Smooth muscle cell (in vitro differentiated cells): Measurements from ENCODE around the gene TPD52L2. TPM values are rescaled to one million over a fixed set of nuclear protein-coding genes. Genes with fewer than 3 reads are reported as not detected.
"Not testable (repeated sequence)": the region's sequence is repeated elsewhere in the genome, so short reads cannot be mapped to it uniquely, and the experiment has no call there.

Experiments used
- DNase-seq: peaks from one replicate; lab custom pipeline; 2025; ENCODE audit not compliant: unreplicated experiment; lab: John Stamatoyannopoulos, UW
- H2AFZ ChIP-seq: fragments of 200-600 bp; sonication (generic); 2 replicates; pipeline ENCODE4 v1.6.0; 2016; ENCODE audit warnings: antibody characterized with exemption, low read depth, mild to moderate bottlenecking
- H3F3A ChIP-seq: fragments of 200-600 bp; sonication (generic); 2 replicates; pipeline ENCODE4 v1.6.0; 2017; ENCODE audit warnings: antibody characterized with exemption, low read depth
- H3K27ac ChIP-seq: fragments of 200-600 bp; sonication (generic); 2 replicates; pipeline ENCODE4 v1.5.1; 2016; ENCODE audit warnings: low read depth, mild to moderate bottlenecking
- H3K27me3 ChIP-seq: fragments of 200-600 bp; sonication (generic); 2 replicates; pipeline ENCODE4 v1.6.1; 2016; ENCODE audit warnings: low read depth, mild to moderate bottlenecking
- H3K36me3 ChIP-seq: fragments of 200-600 bp; sonication (generic); 2 replicates; pipeline ENCODE4 v1.5.1; 2016; ENCODE audit warnings: low read depth
- H3K4me1 ChIP-seq: fragments of 200-600 bp; sonication (generic); 2 replicates; pipeline ENCODE4 v1.5.1; 2016; ENCODE audit warnings: low read depth
- H3K4me2 ChIP-seq: fragments of 200-600 bp; sonication (generic); 2 replicates; pipeline ENCODE4 v1.6.0; 2016; ENCODE audit warnings: mild to moderate bottlenecking
- H3K4me3 ChIP-seq: fragments of 200-600 bp; sonication (generic); 2 replicates; pipeline ENCODE4 v1.5.1; 2016; ENCODE audit warnings: mild to moderate bottlenecking
- H3K79me2 ChIP-seq: fragments of 200-600 bp; sonication (generic); 2 replicates; pipeline ENCODE4 v1.6.0; 2016; ENCODE audit warnings: low read depth, mild to moderate bottlenecking
- H3K9ac ChIP-seq: fragments of 200-600 bp; sonication (generic); 2 replicates; pipeline ENCODE4 v1.6.0; 2016; ENCODE audit warnings: low read depth
- H3K9me3 ChIP-seq: fragments of 200-600 bp; sonication (generic); replicated peaks from 2 replicates; pipeline ENCODE4 v1.5.1; 2016; ENCODE audit warnings: low read depth
- H4K20me1 ChIP-seq: fragments of 200-600 bp; sonication (generic); 2 replicates; pipeline ENCODE4 v1.6.0; 2016; ENCODE audit warnings: low read depth
- CTCF ChIP-seq: fragments of 200-600 bp; sonication (generic); IDR thresholded peaks from 2 replicates; pipeline ENCODE4 v1.5.1; 2017; ENCODE audit warnings: borderline replicate concordance, mild to moderate bottlenecking, antibody characterized with exemption; ENCODE audit not compliant: insufficient read depth, poor library complexity, severe bottlenecking
- WGBS: methylation state at CpG from one replicate; pipeline ENCODE4 v1.1.7; 2016; ENCODE audit warnings: low lambda C conversion rate; 5-methylcytosine and 5-hydroxymethylcytosine counted together
- polyA plus RNA-seq: library from polyadenylated mRNA; unstranded; fragments of >200 nt; fragmentation: Nextera tagmentation; extraction: Ambion mirVana; gene quantifications from 2 replicates; pipeline ENCODE4 v1.2.1, GENCODE V29; 2016
- total RNA-seq: library from RNA; depleted of rRNA; stranded (reverse); fragments of >200 nt; gene quantifications from 2 replicates; pipeline ENCODE4 v1.2.3, GENCODE V29; 2014

TPD52L2 gene
- total and polyA plus RNA-seq, 2 experiments from 2014 or later: 74.4 to 93.8 TPM

DNA sequence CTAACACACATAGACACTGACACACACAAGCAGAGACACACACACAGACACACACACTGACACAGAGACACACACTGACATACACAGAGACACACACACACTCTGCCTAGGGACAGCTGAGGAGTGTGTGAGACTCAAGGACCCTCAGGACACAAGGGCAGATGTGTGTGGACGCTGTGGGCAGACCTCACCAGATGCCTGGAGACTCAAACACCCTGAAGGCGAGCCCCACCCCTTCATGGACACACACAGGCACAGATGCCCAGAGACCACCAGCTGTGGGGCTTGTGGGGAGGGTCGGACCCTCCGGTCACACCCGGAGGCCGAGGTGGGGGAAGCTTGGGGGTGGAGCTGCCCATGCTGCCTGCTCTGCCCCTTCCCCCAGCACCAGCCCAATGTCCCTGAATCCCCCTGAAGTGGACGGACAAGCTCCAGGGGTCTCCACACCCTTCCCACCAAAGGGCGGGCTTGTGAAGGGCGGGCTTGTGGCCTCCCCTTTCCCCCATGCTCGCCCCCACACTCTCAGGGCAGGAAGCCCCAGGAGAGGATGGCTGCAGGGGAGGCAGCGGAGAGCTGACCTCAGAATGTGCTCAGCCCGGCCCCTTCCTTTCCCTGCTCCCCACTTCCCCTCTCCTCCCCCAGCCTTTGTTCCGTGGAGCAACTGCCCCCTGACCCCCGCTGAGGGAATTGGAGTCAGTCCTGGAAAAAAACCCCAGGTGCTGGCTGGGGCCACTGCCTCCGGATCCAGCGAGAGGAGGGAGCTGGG is 17.6 kb upstream of the TPD52L2 start:
- no peaks in the 10 kb centered on the region for H3F3A ChIP-seq
- H3K9ac ChIP-seq: no peak overlapping the region
- no peaks in the 10 kb centered on the region for H3K36me3 ChIP-seq
- no peak overlapping the region for H3K4me2 ChIP-seq
- no peak for TF ChIP-seq CTCF
- H3K9me3 ChIP-seq: no peaks in the 10 kb centered on the region
- H2AFZ ChIP-seq: no peak overlapping the region
- no peak for DNase-seq
- H3K4me1 ChIP-seq: peaks cover 23% of the 10 kb centered on the region
- H3K79me2 ChIP-seq: no peaks in the 10 kb centered on the region
- H3K27ac ChIP-seq: no peak overlapping the region
- H3K27me3 ChIP-seq: no peaks in the 10 kb centered on the region
- 37% methylated on average over 8 of the region's 16 CpGs for WGBS
- no peaks in the 10 kb centered on the region for H4K20me1 ChIP-seq
- no peak overlapping the region for H3K4me3 ChIP-seq

DNA sequence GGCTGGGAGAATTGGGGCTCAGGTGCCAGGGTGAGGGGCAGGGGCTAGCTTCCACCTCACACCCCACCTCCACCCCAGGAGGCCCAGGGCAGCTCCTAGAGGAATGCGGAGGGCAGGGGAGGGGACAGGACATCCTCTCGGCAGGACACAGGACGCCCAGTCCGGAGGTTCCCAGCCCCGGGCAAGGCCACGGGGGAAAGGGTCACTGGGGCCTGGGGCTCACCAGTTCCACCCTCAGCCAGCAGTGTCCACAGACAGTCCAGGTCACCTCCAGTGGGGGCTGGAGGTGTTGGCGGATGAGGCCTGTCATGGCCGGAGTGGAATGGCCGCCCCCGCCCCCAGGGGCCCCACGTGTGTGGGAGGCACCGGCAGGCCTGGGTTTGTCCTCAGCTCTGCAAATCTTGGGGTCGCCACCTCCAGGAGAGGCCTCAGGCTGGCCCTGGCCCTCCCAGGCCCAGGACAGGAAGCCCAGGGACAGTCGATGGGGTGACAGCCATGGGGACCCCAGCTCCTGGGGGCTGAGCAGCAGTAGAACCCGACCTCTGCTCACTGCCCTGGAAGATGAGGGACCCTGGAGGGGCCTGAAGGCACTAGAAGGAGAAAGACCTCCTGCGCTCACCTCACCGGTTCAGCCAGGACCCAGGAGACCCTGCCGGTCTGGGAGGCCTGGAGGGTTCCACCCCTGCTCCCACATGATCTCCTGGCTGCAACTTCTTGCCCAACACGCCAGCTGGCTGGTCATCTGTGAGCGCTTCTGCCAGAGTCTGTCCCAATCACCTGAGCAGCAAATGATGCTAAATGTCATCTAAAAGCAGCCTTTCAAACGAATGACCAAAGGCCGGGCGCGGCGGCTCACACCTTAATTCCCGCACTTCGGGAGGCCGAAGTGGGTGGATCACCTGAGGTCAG is 16.8 kb upstream of the TPD52L2 start:
- no peak for DNase-seq
- Histone ChIP-seq H2AFZ (no peak overlapping the region), H3K4me1 (peaks cover 23% of the 10 kb centered on the region), H3K9me3 (no peaks in the 10 kb centered on the region), H3K79me2 (no peaks in the 10 kb centered on the region), H3F3A (no peaks in the 10 kb centered on the region), H3K9ac (no peak overlapping the region), H4K20me1 (no peaks in the 10 kb centered on the region), H3K27me3 (no peaks in the 10 kb centered on the region), H3K4me3 (no peak overlapping the region), H3K36me3 (no peaks in the 10 kb centered on the region), H3K27ac (no peak overlapping the region), H3K4me2 (no peak overlapping the region)
- 75% methylated on average over 26 of the region's 28 CpGs for WGBS
- no peak for TF ChIP-seq CTCF

GRCh38 chr20:63850689-63851547 is 14.2 kb upstream of the TPD52L2 start:
- H3K4me3 ChIP-seq: no peak overlapping the region
- DNase-seq: no peak
- no peaks in the 10 kb centered on the region for H3F3A ChIP-seq
- H3K36me3 ChIP-seq: no peaks in the 10 kb centered on the region
- TF ChIP-seq CTCF: no peak
- H3K27ac ChIP-seq: no peak overlapping the region
- no peaks in the 10 kb centered on the region for H3K27me3 ChIP-seq
- no peak overlapping the region for H2AFZ ChIP-seq
- WGBS: 92% methylated on average over 25 of the region's 27 CpGs
- no peaks in the 10 kb centered on the region for H3K9me3 ChIP-seq
- H3K4me2 ChIP-seq: no peak overlapping the region
- H3K9ac ChIP-seq: no peak overlapping the region
- peaks cover 42% of the 10 kb centered on the region for H3K4me1 ChIP-seq
- no peaks in the 10 kb centered on the region for H4K20me1 ChIP-seq
- no peaks in the 10 kb centered on the region for H3K79me2 ChIP-seq

DNA sequence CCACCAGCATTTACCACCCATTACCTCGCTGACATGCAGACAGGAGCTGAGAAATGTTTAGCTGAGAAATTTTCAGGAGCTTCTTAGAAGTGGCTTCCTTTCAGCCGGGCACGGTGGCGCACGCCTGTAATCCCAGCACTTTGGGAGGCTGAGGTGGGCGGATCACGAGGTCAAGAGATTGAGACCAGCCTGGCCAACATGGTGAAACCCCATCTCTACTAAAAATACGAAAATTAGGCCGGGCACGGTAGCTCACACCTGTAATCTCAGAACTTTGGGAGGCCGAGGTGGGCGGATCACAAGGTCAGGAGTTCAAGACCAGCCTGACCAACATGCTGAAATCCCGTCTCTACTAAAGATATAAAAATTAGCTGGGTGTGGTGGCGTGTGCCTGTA is 13.5 kb upstream of the TPD52L2 start:
- H4K20me1 ChIP-seq, H3K9me3 ChIP-seq, H3F3A ChIP-seq, H3K9ac ChIP-seq, DNase-seq, H3K4me2 ChIP-seq, H3K79me2 ChIP-seq, H3K36me3 ChIP-seq, H3K27ac ChIP-seq, H2AFZ ChIP-seq, H3K4me3 ChIP-seq, H3K27me3 ChIP-seq: not testable (repeated sequence)
- 96% methylated on average over 14 of the region's 14 CpGs for WGBS
- H3K4me1 ChIP-seq: peaks cover 35% of the 10 kb centered on the region

- not testable (repeated sequence) for H3K9ac ChIP-seq, DNase-seq, H3K79me2 ChIP-seq, H3K4me3 ChIP-seq, H3K36me3 ChIP-seq, H2AFZ ChIP-seq, H3F3A ChIP-seq, H4K20me1 ChIP-seq, H3K9me3 ChIP-seq, H3K27me3 ChIP-seq
- WGBS: 63% methylated on average over 2 of the region's 4 CpGs
- H3K4me2 ChIP-seq: peak overlapping the region; percentile 78
- peak overlapping the region; percentile 8 for H3K27ac ChIP-seq
- H3K4me1 ChIP-seq: peaks cover 25% of the 10 kb centered on the region
Observed at GRCh38 chr20:63853733-63854068, 11.4 kb upstream of the TPD52L2 start.
